Endothelial cell of umbilical vein (primary cell): ENCODE measurements around the gene PBX2.

Experiments
- EZH2 ChIP-seq: IDR thresholded peaks from 2 replicates; pipeline ENCODE4 v1.6.1; 2012; ENCODE audit warnings: borderline replicate concordance, low read depth, mild to moderate bottlenecking, moderate library complexity, low read length, inconsistent platforms; ENCODE audit not compliant: severe bottlenecking
- FOS ChIP-seq: IDR thresholded peaks from 2 replicates; pipeline ENCODE4 v1.6.1; 2011; ENCODE audit warnings: mild to moderate bottlenecking, low read length, moderate library complexity, borderline replicate concordance; ENCODE audit not compliant: insufficient read depth
- GATA2 ChIP-seq: IDR thresholded peaks from 2 replicates; pipeline ENCODE4 v1.7.0; 2011; ENCODE audit warnings: low read depth, mild to moderate bottlenecking, moderate library complexity, mixed read lengths, low read length; ENCODE audit not compliant: insufficient read length, insufficient read depth
- JUN ChIP-seq: IDR thresholded peaks from 2 replicates; pipeline ENCODE4 v1.6.1; 2011; ENCODE audit warnings: borderline replicate concordance, low read depth; ENCODE audit not compliant: insufficient read length, insufficient read depth
- POLR2A ChIP-seq: IDR thresholded peaks from 2 replicates; pipeline ENCODE4 v1.6.1; 2012; ENCODE audit warnings: low read depth, mild to moderate bottlenecking, control low read depth, low read length
- POLR2AphosphoS5 ChIP-seq: IDR thresholded peaks from 2 replicates; pipeline ENCODE4 v1.6.1; 2012; ENCODE audit warnings: low read depth, mild to moderate bottlenecking, control low read depth, low read length, moderate library complexity; ENCODE audit not compliant: insufficient read depth
- TF ChIP-seq, protein P1 (sequence below), 2 donors: IDR thresholded peaks; 1 replicate in 1 of 2; 2 replicates in 1 of 2; pipeline ENCODE4 v1.5.1; 2011; ENCODE audit warnings: low read length in 2 of 2, mild to moderate bottlenecking in 2 of 2, moderate library complexity in 2 of 2, control low read depth in 1 of 2, inconsistent platforms in 1 of 2, low read depth in 1 of 2; ENCODE audit not compliant: insufficient read depth in 1 of 2; ENCODE audit errors: extremely low read depth in 1 of 2

DNA sequence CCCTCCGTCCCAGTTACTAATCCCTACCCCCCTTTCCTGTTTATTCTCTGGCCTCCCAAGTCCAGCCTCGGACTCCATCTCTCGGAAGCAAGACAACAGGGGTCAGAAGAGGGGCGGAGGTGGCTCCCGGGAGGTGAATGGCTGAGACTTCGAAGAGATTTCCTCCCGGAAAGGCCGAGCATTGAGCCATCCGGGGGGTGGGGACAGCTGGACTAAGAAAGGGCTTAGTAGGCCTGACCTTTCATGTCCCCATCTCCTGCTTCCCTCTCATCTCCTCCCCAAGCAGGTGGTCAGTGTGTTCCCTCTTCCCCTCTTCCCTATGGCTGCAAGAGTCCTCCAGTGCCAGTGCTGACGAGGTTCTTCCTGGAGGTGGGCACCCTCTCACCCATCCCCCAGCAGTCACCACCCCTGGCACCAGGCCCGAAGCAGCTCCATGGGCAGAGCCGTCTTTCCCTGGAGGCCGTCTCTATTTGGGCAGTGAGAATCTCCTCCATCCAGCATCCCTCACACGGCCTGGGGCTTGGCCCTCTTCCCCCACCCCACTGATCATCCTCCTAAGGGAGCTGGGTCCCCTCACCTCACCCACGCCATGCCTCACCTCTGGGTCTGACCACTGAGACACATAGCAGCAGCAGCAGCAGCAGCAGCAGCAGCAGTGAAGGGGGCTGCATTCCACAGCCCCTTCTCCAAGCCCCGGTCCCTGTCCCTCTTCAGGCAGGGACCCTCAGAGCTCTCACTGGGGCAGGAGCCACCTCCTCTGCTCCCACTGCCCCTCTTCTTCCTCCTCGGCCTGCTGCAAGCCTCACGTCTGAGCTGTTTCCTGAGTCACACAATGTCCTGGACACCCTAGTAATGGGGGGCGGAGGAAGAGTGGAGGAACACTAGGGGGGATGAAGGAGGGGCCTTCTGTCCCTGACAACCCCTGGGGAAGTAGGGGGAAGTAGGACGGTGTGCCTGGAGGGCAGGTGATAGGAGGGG lies 33.5 kb upstream of the PBX2 start, which contains the start of gene NOTCH4:
- TF ChIP-seq, protein P1, sequence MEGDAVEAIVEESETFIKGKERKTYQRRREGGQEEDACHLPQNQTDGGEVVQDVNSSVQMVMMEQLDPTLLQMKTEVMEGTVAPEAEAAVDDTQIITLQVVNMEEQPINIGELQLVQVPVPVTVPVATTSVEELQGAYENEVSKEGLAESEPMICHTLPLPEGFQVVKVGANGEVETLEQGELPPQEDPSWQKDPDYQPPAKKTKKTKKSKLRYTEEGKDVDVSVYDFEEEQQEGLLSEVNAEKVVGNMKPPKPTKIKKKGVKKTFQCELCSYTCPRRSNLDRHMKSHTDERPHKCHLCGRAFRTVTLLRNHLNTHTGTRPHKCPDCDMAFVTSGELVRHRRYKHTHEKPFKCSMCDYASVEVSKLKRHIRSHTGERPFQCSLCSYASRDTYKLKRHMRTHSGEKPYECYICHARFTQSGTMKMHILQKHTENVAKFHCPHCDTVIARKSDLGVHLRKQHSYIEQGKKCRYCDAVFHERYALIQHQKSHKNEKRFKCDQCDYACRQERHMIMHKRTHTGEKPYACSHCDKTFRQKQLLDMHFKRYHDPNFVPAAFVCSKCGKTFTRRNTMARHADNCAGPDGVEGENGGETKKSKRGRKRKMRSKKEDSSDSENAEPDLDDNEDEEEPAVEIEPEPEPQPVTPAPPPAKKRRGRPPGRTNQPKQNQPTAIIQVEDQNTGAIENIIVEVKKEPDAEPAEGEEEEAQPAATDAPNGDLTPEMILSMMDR (IDR thresholded peaks at IDR 0.05; ENCODE audit: extremely low read depth in 1 of 2, insufficient read depth in 1 of 2, low read depth in 1 of 2, low read length in 2 of 2) = no peak
- TF ChIP-seq POLR2A (no peak), FOS (no peak), GATA2 (no peak), EZH2 (no peak), POLR2AphosphoS5 (no peak), JUN (no peak)
